PC-9 (cell line): Measurements from ENCODE around the gene OFD1. TPM values are rescaled to one million over a fixed set of nuclear protein-coding genes. Genes with fewer than 3 reads are reported as not detected.

Experiments
- BruUV-seq: library from RNA; stranded (reverse); fragments of 400-500 nt; replicated peaks from 2 replicates; lab custom pipeline; 2021; lab: Mats Ljungman, UMichigan
- CTCF ChIA-PET: fragments of 300-600 bp; sonication (Branson Sonifier 250); formaldehyde crosslinking; loops from one replicate; lab custom pipeline; 2022; ENCODE audit warnings: antibody characterized with exemption; lab: Charles Lee
- POLR2A ChIA-PET: fragments of 300-600 bp; sonication (Branson Sonifier 250); formaldehyde crosslinking; loops from one replicate; lab custom pipeline; 2022; ENCODE audit warnings: antibody characterized with exemption; ENCODE audit not compliant: unreplicated experiment; lab: Charles Lee
- DNase-seq, 2 experiments: peaks; one replicate each; pipeline versions ENCODE4 v3.0.0 to v3.0.0-alpha.2; 2015 to 2022; ENCODE audit warnings: mixed read lengths in 1 of 2
- H2AFZ ChIP-seq: fragments of 200-600 bp; sonication (generic); 2 replicates; pipeline ENCODE4 v1.8.1; 2017; ENCODE audit warnings: antibody characterized with exemption
- H3F3A ChIP-seq: fragments of 200-600 bp; sonication (generic); 2 replicates; pipeline ENCODE4 v1.8.1; 2017; ENCODE audit warnings: antibody characterized with exemption, mild to moderate bottlenecking, low read depth; ENCODE audit not compliant: insufficient read depth
- H3K27ac ChIP-seq: fragments of 200-600 bp; sonication (generic); 2 replicates; pipeline ENCODE4 v1.6.1; 2016; ENCODE audit warnings: mixed run types
- H3K27me3 ChIP-seq: fragments of 200-600 bp; sonication (generic); 2 replicates; pipeline ENCODE4 v1.6.1; 2016; ENCODE audit warnings: low read depth, mixed run types; ENCODE audit not compliant: insufficient read depth
- H3K36me3 ChIP-seq: fragments of 200-600 bp; sonication (generic); 2 replicates; pipeline ENCODE4 v1.6.1; 2016; ENCODE audit warnings: low read depth, mixed run types
- H3K4me1 ChIP-seq: fragments of 200-600 bp; sonication (generic); replicated peaks from 2 replicates; pipeline ENCODE4 v1.6.1; 2016; ENCODE audit warnings: mixed run types; ENCODE audit not compliant: insufficient read depth
- H3K4me2 ChIP-seq: fragments of 200-600 bp; sonication (generic); 2 replicates; pipeline ENCODE4 v1.6.1; 2017; ENCODE audit warnings: mixed run types
- H3K4me3 ChIP-seq: fragments of 200-600 bp; sonication (generic); 2 replicates; pipeline ENCODE4 v1.6.1; 2016; ENCODE audit warnings: mixed run types
- H3K79me2 ChIP-seq: fragments of 200-600 bp; sonication (generic); 2 replicates; pipeline ENCODE4 v1.6.1; 2017; ENCODE audit warnings: low read depth, mixed run types
- H3K9me2 ChIP-seq: fragments of 200-600 bp; sonication (generic); 2 replicates; pipeline ENCODE4 v1.8.1; 2017; ENCODE audit warnings: mild to moderate bottlenecking; ENCODE audit not compliant: insufficient read depth
- H3K9me3 ChIP-seq: fragments of 200-600 bp; sonication (generic); 2 replicates; pipeline ENCODE4 v1.8.1; 2016; ENCODE audit warnings: low read depth; ENCODE audit not compliant: insufficient read depth
- H4K20me1 ChIP-seq: fragments of 200-600 bp; sonication (generic); 2 replicates; pipeline ENCODE4 v1.8.1; 2017; ENCODE audit not compliant: insufficient read depth
- CTCF ChIP-seq: fragments of 200-600 bp; sonication (generic); conservative IDR thresholded peaks from 2 replicates; pipeline ENCODE4 v1.6.1; 2017; ENCODE audit warnings: mixed run types, antibody characterized with exemption, mild to moderate bottlenecking, moderate library complexity
- EZH2 ChIP-seq: fragments of 200-600 bp; sonication (generic); IDR thresholded peaks from 2 replicates; pipeline ENCODE4 v1.8.0; 2017; ENCODE audit warnings: antibody characterized with exemption, low read depth
- intact Hi-C: fragments of 100-400 bp; cut with micrococcal nuclease; formaldehyde crosslinking; loops from one replicate; pipeline ENCODE4 v1.10.0; 2022; ENCODE audit not compliant: unreplicated experiment
- total RNA-seq: library from RNA; stranded (reverse); gene quantifications from 2 replicates; pipeline ENCODE4 v1.2.3, GENCODE V29; 2021

The OFD1 gene
- total RNA-seq, 1 experiment from 2014 or later: 31.6 TPM

- H3K4me2 ChIP-seq: no peak overlapping the region
- no peak overlapping the region for H3K27ac ChIP-seq
- no peaks in the 10 kb centered on the region for H3K79me2 ChIP-seq
- H3F3A ChIP-seq: no peaks in the 10 kb centered on the region
- H3K4me1 ChIP-seq: no peaks in the 10 kb centered on the region
- no peak overlapping the region for H2AFZ ChIP-seq
- no TSS peak for BruUV-seq
- DNase-seq: no peak
- no peaks in the 10 kb centered on the region for H3K9me2 ChIP-seq
- no peaks in the 10 kb centered on the region for H3K27me3 ChIP-seq
- intact Hi-C loops: no loop called here
- H3K36me3 ChIP-seq: peaks cover 16% of the 10 kb centered on the region; the same call in 1 of the 2 replicates
- POLR2A ChIA-PET: interaction anchor here (0.6 kb wide), 1 partner anchor 1625 kb away, joined by 10 read pairs; no protein-coding TSS in a partner anchor
- no peak overlapping the region for H3K4me3 ChIP-seq
- TF ChIP-seq EZH2 (no peak), CTCF (no peak)
- no peaks in the 10 kb centered on the region for H3K9me3 ChIP-seq
- no peaks in the 10 kb centered on the region for H4K20me1 ChIP-seq
- CTCF ChIA-PET: no interaction called here
Measured at GRCh38 chrX:13756381-13756780, 21.8 kb downstream of the OFD1 start.

- Histone ChIP-seq H3K9me2 (no peaks in the 10 kb centered on the region), H3K27ac (no peak overlapping the region), H3K4me1 (no peaks in the 10 kb centered on the region), H3K9me3 (no peaks in the 10 kb centered on the region), H3F3A (no peaks in the 10 kb centered on the region), H4K20me1 (no peaks in the 10 kb centered on the region), H3K27me3 (no peaks in the 10 kb centered on the region), H3K36me3 (peaks cover 18% of the 10 kb centered on the region), H3K4me3 (no peak overlapping the region), H3K79me2 (no peaks in the 10 kb centered on the region), H2AFZ (no peak overlapping the region), H3K4me2 (no peak overlapping the region)
- intact Hi-C loops: no loop called here
- ChIA-PET CTCF (no interaction called here), POLR2A (no interaction called here)
- BruUV-seq: no TSS peak
- TF ChIP-seq EZH2 (no peak), CTCF (no peak)
- no peak for DNase-seq
Measured at GRCh38 chrX:13759152-13759718, 24.7 kb downstream of the OFD1 start.

DNA sequence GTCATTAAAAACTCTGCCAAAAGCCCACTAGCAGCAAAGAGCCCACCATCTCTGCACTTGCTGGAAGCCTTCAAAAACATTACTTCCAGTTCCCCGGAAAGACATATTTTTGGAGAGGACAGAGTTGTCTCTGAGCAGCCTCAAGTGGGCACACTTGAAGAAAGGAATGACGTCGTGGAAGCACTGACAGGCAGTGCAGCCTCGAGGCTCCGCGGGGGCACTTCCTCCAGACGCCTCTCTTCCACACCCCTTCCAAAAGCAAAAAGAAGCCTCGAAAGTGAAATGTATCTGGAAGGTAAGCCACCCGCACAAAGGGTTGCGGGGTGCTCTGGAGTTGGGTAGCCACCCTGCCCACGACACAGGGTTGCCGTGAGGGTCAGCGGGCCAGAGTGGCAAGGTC, 25.9 kb downstream of the OFD1 start:
- Histone ChIP-seq H3K9me2 (no peaks in the 10 kb centered on the region), H3K27ac (no peak overlapping the region), H3K9me3 (no peaks in the 10 kb centered on the region), H3F3A (no peaks in the 10 kb centered on the region), H3K27me3 (no peaks in the 10 kb centered on the region), H3K79me2 (no peaks in the 10 kb centered on the region), H4K20me1 (no peaks in the 10 kb centered on the region), H3K4me2 (no peak overlapping the region), H3K4me1 (no peaks in the 10 kb centered on the region), H3K36me3 (peaks cover 18% of the 10 kb centered on the region), H3K4me3 (no peak overlapping the region), H2AFZ (no peak overlapping the region)
- TF ChIP-seq CTCF (no peak), EZH2 (no peak)
- no peak for DNase-seq
- ChIA-PET CTCF (no interaction called here), POLR2A (no interaction called here)
- intact Hi-C loops: no loop called here
- no TSS peak for BruUV-seq
